ENCODE results near the gene PHACTR2.

DNA sequence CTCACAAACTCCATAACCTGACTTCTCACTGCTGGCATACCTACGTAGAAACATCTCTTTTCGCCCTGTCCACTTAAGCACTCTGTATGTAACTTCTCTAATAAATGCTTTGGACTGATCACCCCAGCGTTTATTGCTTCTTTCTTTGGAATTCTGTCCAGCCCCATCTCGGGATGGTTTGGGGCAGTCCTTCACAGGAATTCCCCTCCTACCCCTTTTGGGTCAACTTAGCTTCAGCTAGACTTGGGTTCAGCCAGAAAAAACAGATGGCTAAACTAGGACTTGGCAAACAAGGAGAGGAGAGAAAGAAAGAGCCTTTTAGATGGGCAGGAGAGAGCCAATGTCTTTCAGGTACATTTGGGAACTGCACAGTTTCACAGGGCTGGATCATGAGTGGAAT, 161.4 kb downstream of the PHACTR2 start:
- TF ChIP-seq, protein P1, sequence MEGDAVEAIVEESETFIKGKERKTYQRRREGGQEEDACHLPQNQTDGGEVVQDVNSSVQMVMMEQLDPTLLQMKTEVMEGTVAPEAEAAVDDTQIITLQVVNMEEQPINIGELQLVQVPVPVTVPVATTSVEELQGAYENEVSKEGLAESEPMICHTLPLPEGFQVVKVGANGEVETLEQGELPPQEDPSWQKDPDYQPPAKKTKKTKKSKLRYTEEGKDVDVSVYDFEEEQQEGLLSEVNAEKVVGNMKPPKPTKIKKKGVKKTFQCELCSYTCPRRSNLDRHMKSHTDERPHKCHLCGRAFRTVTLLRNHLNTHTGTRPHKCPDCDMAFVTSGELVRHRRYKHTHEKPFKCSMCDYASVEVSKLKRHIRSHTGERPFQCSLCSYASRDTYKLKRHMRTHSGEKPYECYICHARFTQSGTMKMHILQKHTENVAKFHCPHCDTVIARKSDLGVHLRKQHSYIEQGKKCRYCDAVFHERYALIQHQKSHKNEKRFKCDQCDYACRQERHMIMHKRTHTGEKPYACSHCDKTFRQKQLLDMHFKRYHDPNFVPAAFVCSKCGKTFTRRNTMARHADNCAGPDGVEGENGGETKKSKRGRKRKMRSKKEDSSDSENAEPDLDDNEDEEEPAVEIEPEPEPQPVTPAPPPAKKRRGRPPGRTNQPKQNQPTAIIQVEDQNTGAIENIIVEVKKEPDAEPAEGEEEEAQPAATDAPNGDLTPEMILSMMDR (IDR thresholded peaks at IDR 0.05), result no peak
- TF ChIP-seq POLR2A (IDR thresholded peaks at IDR 0.05), result no peak
- no peak for TF ChIP-seq EP300 (IDR thresholded peaks at IDR 0.05)
